ENCODE results near the gene TMEM59. TPM values are rescaled to one million over a fixed set of nuclear protein-coding genes. Genes with fewer than 3 reads are reported as not detected.

TMEM59 gene
- total and polyA plus RNA-seq, 2 of the 8 experiments (the other 6 are each of a cell fraction or from before 2014, with no cell fraction given), result 116 to 139 TPM

- TF ChIP-seq TAF7 (optimal IDR thresholded peaks at IDR 0.05; ENCODE audit: borderline replicate concordance, low read depth, low read length), result no peak
- no peak for TF ChIP-seq EGR1 (IDR thresholded peaks at IDR 0.05; ENCODE audit: borderline replicate concordance, low read depth, low read length)
- TF ChIP-seq RXRA (IDR thresholded peaks at IDR 0.05; ENCODE audit: insufficient read depth, low read depth, low read length), result no peak
- TF ChIP-seq NANOG (IDR thresholded peaks at IDR 0.05; ENCODE audit: insufficient read depth, low read depth, low read length, poor library complexity, severe bottlenecking), result no peak
- TF ChIP-seq RBBP5 (IDR thresholded peaks at IDR 0.05; ENCODE audit: borderline replicate concordance, low read depth, low read length), result no peak
These were observed 50.3 kb downstream of the TMEM59 start (continued) for GRCh38 chr1:54002544-54003248.
